ENCODE results near the gene PRM1.

PRM1 gene

GRCh38 chr16:11251525-11252481, 29.3 kb downstream of the PRM1 start:
- DNase-seq: peak; percentile 73

- DNase-seq: no peak
Measured at GRCh38 chr16:11250786-11251524, 30.2 kb downstream of the PRM1 start.

GRCh38 chr16:11250091-11250785, 30.9 kb downstream of the PRM1 start:
- DNase-seq: no peak

DNA sequence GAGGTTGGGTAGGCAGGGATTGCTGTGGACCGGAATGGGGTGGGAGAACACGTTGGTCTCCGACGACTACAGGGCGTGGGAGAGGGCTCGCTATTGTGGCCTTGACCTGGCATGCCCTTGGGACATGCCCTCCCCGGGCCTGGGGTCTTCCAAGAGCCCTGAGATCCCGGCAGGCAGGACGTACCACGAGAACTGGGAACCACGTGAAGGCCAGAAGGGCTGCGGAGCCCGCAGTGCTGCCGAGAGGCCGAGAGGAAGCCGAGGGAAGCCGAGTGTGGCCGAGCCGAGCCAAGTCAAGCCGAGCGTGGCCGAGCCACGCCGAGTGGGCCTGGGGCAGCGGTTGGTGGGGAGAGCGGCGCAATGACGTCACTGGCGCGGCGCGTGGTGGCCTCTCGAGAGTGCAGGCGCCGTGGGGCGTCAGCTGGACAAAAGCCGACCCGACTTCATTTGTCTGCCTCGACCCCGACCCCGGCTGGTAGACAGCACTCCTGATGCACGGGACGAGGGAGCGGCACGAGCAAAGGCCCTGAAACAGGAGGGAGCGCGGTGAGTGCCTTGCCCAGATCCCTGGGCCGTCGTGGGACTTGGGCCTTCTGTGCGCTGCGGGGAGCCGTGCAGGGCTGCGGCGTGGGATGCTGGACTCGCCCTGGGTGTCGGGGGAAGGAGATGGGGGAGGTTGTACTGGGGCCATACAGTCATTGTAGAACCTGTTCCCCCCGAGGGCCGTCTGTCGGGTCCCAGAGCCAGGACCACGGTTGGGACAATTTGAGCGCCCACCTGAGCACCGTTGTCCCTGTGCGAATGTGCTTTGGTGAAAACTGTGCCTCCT, 31.7 kb downstream of the PRM1 start:
- DNase-seq: no peak

GRCh38 chr16:11248133-11248532, 33.0 kb downstream of the PRM1 start:
- no peak for DNase-seq

GRCh38 chr16:11245988-11246387, 35.1 kb downstream of the PRM1 start:
- DNase-seq: no peak

GRCh38 chr16:11245222-11245737, 35.9 kb downstream of the PRM1 start:
- no peak for DNase-seq

DNA sequence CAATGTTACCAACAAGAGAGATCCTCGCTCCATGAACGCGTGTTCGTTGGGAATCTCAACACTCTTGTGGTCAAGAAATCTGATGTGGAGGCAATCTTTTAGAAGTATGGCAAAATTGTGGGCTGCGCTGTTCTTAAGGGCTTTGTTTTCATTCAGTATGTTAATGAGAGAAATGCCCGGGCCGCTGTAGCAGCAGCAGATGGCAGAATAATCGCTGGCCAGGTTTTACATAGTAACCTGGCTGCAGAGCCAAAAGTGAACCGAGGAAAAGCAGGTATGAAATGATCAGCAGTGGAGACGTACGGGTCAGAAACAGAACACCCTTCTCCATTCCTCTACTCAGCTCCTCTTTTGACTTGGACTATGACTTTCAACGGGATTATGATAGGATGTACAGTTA, 38.5 kb downstream of the PRM1 start:
- DNase-seq: no peak

DNA sequence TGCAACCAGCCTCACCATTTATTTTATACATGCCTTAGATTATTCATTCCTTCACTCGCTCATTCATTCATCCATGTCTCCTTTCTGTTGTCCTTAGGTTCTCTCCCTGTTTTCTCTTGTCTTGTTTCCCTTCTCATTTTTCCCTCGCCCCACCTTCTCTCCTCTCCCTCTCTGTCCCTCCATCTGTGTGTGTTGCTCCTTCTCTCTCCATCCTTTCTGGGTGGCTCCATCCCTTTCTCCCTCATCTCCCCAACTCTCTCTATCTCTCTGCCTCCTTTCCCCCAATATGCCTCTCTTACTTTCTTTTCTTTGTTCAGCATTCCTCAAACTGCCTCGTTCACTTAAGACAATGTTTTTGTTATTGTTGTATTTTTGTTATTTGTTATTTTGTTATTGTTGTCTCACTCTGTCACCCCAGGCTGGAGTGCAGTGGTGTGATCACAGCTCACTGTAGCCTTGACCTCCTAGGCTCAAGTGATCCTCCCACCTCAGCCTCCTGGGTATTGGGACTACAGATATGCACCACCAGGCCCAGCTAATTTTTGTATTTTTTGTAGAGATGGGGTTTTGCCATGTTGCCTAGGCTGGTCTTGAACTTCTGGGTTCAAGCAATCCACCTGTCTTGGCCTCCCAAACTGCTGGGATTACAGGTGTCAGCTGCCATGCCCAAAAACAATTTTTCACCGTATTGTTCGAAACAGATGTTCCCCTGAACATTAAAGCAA, 39.5 kb downstream of the PRM1 start:
- no peak for DNase-seq

DNA sequence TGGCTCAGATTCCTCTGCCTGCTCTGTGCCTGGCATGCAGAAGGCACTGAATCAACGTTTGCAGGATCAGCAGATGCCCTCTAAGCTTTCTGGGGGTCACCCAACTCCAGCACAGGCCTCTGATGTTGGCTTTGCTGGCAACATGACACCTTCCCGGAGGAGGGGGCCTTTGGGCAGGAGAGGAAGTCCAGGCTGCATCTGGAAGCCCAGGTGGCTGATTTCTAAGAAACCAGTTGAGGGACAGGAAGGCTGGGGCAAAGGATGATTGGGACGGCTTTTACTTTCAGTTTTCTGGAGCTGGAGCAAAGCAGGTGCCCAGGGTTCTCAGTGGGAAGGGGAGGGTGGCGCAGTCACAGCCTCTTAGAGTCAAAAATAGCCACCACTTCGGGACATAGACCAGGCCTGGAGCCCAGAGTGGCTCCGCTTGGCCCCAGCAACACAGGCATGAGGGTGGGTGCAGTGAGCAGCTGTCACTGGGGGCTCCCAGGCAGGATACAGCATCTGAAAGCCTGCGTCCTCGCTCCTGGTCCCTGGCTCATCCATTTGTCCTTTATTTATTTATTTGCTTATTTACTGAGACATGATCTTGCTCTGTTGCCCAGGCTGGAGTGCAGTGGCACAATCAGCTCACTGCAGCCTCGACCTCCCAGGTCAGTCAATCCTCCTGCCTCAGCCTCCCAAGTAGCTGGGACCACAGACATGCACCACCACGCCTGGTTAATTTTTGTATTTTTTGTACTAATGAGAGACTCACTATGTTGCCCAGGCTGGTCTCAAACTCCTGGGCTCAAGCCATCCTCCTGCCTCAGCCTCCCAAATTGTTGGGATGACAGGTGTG, 40.3 kb downstream of the PRM1 start:
- no peak for DNase-seq

GRCh38 chr16:11239644-11240632, 41.2 kb downstream of the PRM1 start:
- no peak for DNase-seq

DNA sequence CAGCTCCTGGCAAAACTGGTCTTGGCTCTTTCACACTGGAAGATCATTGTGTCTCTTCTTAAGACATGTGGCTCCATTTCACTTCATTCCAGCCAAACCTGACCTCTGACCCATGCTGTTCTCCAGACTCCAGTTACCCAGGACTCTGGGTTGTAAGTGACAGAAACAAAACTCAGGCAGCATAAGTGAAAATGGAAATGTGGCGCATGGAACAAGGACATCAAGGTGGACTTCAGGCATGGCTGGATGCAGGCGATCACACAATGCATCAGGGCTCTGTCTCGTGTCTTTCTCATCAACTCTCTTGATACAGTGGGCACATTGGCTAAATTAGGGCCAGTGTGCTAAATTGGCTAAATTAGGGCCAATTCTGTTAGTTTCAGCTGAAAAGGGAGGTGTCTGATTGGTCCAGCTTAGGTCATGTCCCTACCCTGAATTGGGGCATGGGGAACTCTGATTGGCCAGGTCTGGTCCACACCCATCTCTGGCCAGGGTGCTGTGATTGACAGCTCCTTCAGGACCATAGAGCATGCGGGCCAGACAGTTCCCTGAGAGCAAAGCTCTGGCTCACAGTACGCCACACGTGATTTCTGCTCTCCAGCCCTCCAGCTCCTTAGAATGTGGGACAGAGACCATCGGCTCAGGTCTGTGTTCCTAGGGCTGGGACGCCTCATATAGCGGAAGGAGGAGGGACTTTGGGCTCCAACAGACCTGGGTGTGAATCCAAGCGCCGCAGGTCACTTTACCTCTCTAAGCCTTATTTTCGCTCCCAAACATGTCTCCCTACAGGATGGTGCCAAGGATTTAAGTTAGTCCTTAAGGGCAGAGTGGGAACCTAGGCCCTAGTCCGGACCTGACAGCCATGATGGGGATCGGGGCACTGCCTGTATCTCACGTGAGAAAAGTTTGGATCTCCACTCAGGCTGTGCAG, 42.6 kb downstream of the PRM1 start:
- no peak for DNase-seq

DNA sequence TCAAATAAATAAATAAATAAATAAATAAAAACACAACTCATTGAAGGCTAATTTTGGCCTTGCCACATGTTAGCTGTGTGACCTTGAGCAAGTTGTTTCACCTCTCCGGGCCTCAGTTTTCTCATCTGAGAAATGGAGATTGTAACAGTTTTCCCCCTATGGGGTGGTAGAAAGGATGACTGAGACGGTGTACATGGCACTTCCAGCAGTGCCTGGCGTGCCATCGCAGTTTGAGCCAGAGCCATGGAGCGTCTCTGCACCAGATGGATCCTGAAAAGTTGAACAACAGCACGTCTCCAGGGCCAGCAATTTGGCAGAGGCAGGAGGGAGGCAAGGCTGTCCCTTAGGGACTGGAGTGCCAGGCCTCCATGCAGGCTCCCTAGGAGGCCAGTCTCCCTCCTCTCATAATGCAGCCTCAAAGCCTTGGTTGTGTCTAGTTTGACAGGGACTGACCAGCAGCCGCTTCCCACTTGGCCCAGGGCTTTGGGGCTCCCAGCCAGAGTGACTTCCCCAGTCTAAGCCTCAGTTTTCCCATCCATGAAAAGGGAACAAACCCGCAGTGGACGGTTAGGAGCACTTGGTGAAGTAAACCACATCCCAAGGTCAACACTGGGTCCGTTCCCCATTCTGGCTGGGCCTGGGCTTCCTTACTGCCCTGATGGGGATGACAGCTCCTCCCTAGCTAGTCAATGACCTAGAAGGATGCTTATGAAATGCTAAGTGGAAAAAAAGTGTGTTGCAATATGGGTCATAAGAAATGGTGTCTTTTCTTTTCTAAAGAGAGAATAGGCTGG, 44.5 kb downstream of the PRM1 start:
- no peak for DNase-seq

- DNase-seq: no peak
Measured at GRCh38 chr16:11235703-11235991, 45.5 kb downstream of the PRM1 start.

- no peak for DNase-seq
Measured at GRCh38 chr16:11234884-11235702, 46.0 kb downstream of the PRM1 start.

- DNase-seq: no peak
Measured at GRCh38 chr16:11233727-11234376, 47.3 kb downstream of the PRM1 start.

Data from activated CD4-positive, alpha-beta T cell treated with anti-CD3 and anti-CD28 coated beads for 1 hour (primary cell).